ENCODE data around the gene ASB12.

ASB12 gene

DNA sequence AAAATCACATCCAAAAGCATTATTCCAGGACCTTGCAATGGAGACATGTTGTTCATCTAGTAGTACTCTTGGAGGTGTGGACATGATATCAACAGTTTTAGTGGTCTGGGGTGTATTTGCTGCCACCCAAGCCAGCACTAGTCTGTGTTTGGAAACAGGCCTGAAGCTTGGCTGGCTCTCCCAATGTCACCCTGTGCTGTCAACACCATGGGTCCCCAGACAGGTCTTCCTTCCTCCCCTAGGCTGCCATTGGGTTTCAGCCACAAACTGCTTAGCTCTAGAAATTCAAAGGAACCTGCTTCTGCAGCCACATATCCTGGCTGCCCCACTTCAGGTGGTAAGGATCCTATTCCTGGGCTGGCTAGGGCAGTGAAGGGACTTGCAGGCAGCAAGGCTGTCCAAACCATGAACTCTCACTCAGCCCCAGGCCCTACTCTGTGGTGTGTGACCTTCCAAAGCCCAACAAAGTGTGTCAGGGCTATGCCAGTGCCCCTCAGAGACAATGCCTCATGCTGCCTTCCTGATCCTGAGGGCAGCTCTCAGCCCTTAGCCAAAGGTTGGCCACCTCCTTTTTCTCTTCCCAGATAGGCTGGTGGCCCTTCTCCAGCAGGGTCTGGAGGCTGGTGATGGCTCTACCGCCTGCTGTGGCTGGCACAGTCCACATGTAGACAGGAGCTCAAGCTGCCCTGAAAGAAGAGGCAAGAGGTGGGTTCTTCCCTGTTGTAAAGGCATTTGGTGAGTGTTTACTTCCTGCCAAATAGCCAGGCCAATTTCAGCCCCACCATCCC, 43.2 kb downstream of the ASB12 start:
- DNase-seq: no peak

DNA sequence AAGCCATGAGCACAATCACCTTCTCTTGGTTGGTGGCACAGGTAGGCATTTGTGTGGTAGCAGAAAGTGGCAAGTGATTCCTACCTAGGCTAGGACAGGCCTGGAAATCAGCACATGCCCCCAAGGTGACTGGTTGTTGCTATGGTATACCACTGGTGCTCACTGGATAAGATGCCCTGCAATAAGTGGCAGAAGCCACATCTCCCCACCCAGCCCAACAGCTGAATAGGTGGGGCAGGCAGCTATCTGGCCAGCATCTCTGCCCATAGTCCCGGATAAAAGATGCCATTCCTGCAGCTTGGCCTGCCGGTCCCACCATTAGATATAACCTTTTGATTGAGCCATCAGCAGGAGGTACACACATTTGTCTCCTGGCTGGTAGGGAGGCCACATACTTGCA, 46.0 kb downstream of the ASB12 start:
- no peak for DNase-seq

GRCh38 chrX:64182208-64182607, 48.2 kb downstream of the ASB12 start:
- DNase-seq: no peak

- no peak for DNase-seq
Observed at GRCh38 chrX:64176876-64177275, 53.5 kb downstream of the ASB12 start.

Measured in NCI-H526 (cell line).